ENCODE results near the gene RPGR. TPM values are rescaled to one million over a fixed set of nuclear protein-coding genes. Genes with fewer than 3 reads are reported as not detected.

The RPGR gene
- total and polyA plus RNA-seq, 2 experiments from 2014 or later = 7.4 to 36.3 TPM

- TF ChIP-seq ZNF462 (CRISPR knock-in tag; IDR thresholded peaks at IDR 0.05) (no peak), ZNF331 (CRISPR knock-in tag; IDR thresholded peaks at IDR 0.05; ENCODE audit: low read depth) (no peak), EZH2 (IDR thresholded peaks at IDR 0.05; ENCODE audit: low read depth, unreplicated experiment) (no peak), NANOG (IDR thresholded peaks at IDR 0.05; ENCODE audit: borderline replicate concordance) (no peak), JUNB (IDR thresholded peaks at IDR 0.05; ENCODE audit: unreplicated experiment) (no peak), EZH2phosphoT487 (IDR thresholded peaks at IDR 0.05; ENCODE audit: unreplicated experiment) (no peak), POLR2AphosphoS5 (IDR thresholded peaks at IDR 0.05; ENCODE audit: low read depth) (no peak), ZNF114 (CRISPR knock-in tag; IDR thresholded peaks at IDR 0.05) (no peak)
- TF ChIP-seq, protein P1, sequence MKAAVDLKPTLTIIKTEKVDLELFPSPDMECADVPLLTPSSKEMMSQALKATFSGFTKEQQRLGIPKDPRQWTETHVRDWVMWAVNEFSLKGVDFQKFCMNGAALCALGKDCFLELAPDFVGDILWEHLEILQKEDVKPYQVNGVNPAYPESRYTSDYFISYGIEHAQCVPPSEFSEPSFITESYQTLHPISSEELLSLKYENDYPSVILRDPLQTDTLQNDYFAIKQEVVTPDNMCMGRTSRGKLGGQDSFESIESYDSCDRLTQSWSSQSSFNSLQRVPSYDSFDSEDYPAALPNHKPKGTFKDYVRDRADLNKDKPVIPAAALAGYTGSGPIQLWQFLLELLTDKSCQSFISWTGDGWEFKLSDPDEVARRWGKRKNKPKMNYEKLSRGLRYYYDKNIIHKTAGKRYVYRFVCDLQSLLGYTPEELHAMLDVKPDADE (IDR thresholded peaks at IDR 0.05) = no peak
Observed at GRCh38 chrX:38368774-38369173, 41.5 kb upstream of the RPGR start (continued).

DNA sequence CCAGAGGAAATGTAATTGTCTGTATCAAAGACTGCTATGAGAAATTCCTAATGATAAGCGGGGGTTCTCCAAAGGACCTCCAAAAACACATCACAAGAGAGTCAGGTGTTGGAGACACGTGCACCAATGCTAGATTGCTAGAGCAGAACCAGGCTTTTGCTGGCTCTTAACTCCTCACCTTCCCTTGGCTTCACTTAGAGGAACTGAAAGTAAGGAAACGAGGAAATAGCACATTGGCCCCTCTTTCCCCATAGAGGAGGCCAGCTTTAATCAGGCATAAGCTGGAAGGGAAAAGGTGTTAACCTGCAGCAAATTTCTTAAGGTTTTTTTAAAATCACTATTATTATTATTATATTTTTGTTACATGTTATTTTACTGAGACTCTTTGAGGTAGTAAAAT lies 38.6 kb upstream of the RPGR start:
- H3K36me3 Mint-ChIP-seq (ENCODE audit: low read depth) = no peaks in the 10 kb centered on the region
- no peaks in the 10 kb centered on the region for H3K27me3 Mint-ChIP-seq (ENCODE audit: insufficient read depth, low read depth, poor library complexity)
- H3K27me3 ChIP-seq (ENCODE audit: insufficient read depth) = no peaks in the 10 kb centered on the region
- H3F3A ChIP-seq (replicated peaks; ENCODE audit: low read depth) = no peaks in the 10 kb centered on the region
- H2AFZ ChIP-seq = no peak overlapping the region
- no peak for DNase-seq (ENCODE audit: low spot score)
- no peaks in the 10 kb centered on the region for H3K9me3 Mint-ChIP-seq
- H3K79me2 ChIP-seq (replicated peaks; ENCODE audit: insufficient read depth) = no peaks in the 10 kb centered on the region
- no peak for ATAC-seq
- H3K4me3 ChIP-seq = no peak overlapping the region
- H3K36me3 ChIP-seq (ENCODE audit: insufficient read depth) = no peaks in the 10 kb centered on the region
- H3K4me3 Mint-ChIP-seq = no peak overlapping the region
- H3K27ac Mint-ChIP-seq = no peak overlapping the region
- no peaks in the 10 kb centered on the region for H4K20me1 ChIP-seq (replicated peaks; ENCODE audit: insufficient read depth)
- H3K4me1 ChIP-seq (ENCODE audit: insufficient read depth) = no peaks in the 10 kb centered on the region
- no peak overlapping the region for H3K4me2 ChIP-seq
- H3K27ac ChIP-seq (ENCODE audit: low read depth) = no peak overlapping the region
- peaks cover 3% of the 10 kb centered on the region; the same call in 2 of the 3 replicates for H3K4me1 Mint-ChIP-seq
- no peaks in the 10 kb centered on the region for H3K9me2 ChIP-seq (ENCODE audit: insufficient read depth)
- TF ChIP-seq ZNF331 (CRISPR knock-in tag; IDR thresholded peaks at IDR 0.05; ENCODE audit: low read depth) = no peak
- no peak for TF ChIP-seq EZH2phosphoT487 (IDR thresholded peaks at IDR 0.05; ENCODE audit: unreplicated experiment)
- TF ChIP-seq EZH2 (IDR thresholded peaks at IDR 0.05; ENCODE audit: low read depth, unreplicated experiment) = no peak
- TF ChIP-seq REST (IDR thresholded peaks at IDR 0.05; ENCODE audit: unreplicated experiment) = no peak
- TF ChIP-seq STAT1 (IDR thresholded peaks at IDR 0.05; ENCODE audit: unreplicated experiment) = no peak
